GM19025 (cell line): ENCODE data around the gene NTRK3.

Experiments used
- ATAC-seq: cut with Tn5 transposase; IDR thresholded peaks from one replicate; pipeline ENCODE4 v1.9.1; 2021; ENCODE audit warnings: mild to moderate bottlenecking, low read depth, moderate library complexity; ENCODE audit not compliant: unreplicated experiment

The NTRK3 gene

GRCh38 chr15:87916208-87916607 lies 340.3 kb downstream of the NTRK3 start:
- no peak for ATAC-seq

DNA sequence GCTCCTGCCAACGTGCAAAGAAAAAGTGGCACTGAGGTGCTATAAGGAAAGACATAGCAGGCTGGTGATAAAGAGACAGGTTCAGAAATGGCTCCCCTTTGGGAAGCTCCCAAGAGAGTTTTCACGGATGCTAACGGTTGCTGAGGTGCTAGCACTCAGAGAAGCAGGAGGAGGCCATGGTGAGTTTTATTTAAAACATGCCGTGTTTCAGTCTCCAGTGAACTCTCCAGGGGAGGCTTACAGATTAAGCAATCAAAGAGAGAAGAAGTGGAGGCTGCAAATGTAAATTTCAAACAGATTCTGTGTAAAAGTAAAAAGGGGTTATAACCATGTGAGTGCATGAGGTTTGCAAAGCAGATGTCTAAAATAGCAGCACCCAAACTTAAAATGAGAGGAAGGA lies 346.2 kb downstream of the NTRK3 start:
- ATAC-seq = no peak

- no peak for ATAC-seq
These were observed 348.7 kb downstream of the NTRK3 start for GRCh38 chr15:87907676-87908446.

GRCh38 chr15:87906444-87906843 lies 350.1 kb downstream of the NTRK3 start:
- no peak for ATAC-seq

DNA sequence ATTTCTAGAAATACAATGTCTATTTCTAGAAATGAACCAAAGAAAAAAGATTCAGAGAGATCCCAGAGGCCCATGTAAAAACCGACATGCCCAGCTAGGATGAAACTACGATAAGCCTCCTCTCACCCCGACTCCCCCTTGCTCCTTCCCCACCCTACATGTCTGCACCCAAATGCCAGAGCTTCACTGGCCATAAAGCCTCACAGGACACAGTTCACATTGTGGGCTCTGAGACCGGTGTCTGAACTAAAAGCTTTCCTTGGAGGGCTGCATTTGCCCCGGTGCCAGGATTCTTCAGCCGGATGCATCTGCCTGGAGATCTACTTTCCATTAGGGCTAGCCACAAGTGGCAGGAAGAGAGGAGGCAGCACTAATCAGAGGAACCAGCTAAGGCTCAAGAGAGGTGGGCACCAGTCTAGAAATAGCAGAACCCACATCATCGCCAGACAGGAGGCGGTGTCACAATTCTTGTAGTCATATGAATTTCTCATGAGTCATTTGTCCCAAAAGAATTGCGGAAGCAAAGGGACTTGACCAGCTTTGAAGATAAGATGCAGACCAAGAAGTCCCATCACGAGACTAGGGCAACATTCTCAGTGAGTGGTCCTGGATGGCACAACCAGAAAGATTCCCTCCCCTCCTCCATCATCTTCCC lies 353.6 kb downstream of the NTRK3 start:
- no peak for ATAC-seq

GRCh38 chr15:87901926-87902690 lies 354.4 kb downstream of the NTRK3 start:
- no peak for ATAC-seq

DNA sequence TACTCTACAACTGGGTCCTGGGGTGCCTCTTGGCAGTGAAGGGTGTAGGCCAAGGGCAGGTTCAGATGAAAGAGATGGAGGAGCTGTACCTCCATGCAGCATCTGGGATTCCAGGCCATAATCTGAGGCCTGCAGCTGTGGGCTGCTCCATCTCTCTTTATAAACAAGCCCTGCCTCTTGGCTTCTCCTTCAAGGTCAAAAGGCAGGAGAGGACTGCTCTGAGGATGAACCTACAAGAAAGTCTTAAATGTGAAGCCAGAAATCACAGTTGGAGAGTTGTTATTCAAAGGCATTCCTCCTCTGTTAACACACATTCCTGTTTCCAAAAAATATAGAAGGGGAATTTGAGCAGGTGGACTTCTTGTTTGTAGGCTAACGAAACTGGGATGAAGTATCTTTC lies 355.5 kb downstream of the NTRK3 start:
- ATAC-seq = no peak

DNA sequence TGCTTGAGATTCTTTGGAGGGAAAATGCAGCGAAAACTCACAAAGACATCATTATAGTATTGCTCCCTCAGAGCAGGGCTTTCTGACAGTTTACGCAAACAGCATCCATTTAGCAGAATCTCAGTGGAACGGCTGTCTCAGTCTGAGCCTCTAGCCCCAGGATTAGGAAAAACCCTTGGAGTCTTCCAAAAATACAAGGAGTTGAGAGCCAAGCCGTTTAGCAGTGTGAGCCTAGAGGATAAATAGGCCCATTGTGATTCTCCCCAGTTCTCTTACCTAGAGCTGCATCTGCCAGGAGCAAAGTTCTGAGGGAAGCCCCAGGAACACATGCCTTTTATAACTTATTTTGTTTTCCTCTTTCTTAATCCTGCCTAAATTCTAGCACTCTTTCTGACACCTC lies 359.6 kb downstream of the NTRK3 start:
- no peak for ATAC-seq

GRCh38 chr15:87887177-87887576 lies 369.4 kb downstream of the NTRK3 start:
- no peak for ATAC-seq

DNA sequence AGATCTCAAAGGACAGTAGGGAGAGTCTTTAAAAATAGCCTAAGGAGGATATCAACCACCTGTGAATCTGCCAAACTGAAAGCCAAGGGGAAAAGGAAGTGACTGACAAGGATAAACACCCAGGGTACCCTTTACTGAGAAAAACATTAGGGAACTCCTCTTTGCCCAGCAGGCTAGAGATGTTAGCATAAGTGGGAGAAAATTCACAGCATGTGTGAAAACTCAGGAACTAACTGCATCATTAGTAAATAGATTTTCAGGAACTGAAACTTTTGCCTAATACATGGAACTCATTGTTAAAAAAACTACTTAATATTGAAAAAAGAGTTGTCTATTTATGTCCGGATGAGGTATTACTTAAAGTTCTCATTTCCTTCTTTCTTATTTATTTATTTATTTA lies 375.5 kb downstream of the NTRK3 start:
- ATAC-seq = no peak

DNA sequence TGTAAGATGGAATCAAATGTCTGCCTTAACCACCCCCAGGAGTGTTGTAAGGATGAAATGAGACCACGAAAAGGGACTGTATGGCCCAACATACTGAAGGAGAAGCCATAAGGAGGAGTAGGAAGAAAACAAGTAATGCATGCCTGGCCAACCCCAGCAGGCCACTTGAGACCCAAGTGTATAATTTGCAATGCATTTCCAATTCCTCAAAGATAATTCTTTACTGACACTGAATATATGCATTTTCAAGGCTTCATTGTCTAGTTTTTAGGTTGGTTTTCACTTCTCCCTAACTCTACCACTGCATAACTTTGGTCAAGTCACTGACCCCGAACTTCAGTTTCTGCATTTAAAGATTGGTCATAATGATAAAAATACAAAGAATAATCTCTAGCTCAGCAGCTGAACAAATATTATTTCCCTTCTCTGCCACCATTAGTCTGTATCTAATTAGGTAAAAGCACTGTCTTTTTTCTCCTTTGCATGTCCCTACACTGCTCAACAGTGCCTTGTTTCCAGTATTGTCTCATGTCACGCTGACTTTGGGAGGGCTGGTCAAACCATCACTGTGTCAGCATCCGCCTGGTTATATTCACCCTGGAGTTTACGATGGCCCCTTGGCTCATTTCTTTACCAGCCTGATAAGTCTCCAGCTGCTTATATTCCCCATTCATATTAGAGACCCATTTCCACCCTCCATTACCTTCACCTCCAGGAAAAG lies 378.6 kb downstream of the NTRK3 start:
- ATAC-seq = no peak

DNA sequence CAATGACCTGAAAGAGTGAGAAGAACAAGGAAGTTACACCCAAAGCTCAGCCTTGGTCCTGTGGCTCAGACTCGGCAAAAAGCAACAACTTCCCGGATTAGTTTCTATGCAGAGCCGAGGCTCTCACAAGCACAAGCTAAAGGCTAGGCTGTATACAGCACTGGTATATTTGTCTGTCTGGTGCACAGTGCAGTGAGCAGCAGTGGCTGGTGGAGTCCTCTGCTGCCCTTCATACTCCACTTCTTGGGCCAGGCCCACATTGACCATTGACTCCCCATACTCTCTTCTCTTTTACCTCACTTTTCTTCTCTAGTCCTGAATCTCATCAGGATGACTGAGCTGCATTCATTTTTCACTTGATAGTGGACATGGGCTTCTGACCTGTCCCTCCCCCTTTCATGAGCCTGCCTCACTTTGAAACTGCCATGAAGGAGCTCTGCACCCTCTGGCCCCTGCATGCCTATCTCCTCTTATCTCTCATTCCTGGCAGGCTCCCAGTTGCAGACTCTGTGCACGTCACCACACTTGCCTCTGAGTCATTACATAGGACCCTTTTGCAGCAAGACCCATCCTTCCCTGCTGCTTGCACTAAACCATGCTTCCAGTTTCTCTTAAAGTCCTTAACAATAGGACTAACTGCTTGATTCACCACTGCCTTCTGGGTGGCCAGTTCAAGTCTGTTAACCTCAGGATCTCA lies 379.3 kb downstream of the NTRK3 start:
- ATAC-seq = no peak

- ATAC-seq = no peak
These were observed 381.4 kb downstream of the NTRK3 start for GRCh38 chr15:87874896-87875711.

DNA sequence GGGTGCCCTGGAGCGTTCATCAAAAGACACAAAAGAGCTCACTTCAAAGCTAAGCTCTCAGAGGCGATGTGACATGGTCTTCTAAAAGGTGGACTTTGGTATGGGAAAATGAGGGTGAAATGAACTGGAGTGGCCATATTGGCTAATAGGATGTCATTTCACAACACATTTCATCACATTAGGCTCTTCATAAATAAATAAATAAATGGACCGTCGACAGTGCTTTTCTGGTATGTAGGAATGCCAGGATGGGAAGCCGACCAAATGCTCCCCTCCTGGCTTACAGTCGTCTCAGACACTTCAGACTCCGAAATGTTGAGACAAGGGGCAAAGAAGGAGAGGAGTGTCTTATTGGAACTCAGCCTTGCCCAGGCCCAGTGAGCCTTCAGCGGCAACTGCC lies 383.0 kb downstream of the NTRK3 start:
- ATAC-seq = no peak

DNA sequence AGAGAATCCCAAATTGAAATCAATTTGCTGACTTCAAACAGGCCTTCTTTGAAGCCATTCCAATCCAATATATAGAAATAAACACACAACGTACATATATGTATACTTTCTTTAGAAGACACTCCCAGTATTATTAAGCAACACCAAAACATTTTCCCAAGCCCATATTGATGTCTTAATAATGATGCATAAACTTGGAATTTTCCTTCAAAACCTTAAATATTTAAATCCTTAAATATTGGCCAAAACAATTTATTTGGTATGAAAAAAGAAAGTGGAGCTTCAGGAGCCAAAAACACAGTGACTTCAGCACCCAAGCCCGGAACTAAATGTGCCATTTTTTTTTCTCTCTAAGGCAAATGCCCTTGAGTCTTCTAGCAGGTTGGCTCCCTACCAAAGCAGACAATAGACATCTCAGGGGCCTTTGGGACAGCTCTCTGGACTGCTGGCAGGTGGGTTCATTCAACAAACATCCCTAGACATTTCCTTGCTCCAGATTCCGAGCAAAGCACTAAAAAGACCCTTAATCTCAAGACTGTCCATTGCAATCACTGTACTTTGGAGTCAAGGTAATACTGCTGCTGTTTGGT lies 384.7 kb downstream of the NTRK3 start:
- no peak for ATAC-seq

DNA sequence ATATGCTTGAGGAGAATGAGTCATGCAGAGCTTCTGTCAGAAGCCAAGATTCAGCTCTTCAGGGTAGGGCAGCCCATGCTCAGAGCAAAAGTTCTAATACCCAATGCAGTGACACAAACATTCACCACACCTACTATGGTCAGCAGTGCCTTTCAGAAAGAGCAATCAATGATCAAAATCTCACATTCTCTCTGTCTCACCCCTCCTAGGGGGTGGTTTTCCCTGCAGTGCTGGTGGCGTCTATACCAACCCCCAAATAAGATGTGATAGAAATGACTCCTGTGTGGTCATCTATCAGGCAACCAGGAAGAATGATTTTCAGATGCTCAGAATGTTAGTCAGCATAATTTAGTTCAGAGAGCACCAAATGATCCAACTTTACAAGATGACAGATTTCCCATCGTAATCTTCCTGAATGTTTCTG lies 385.3 kb downstream of the NTRK3 start:
- ATAC-seq = no peak

GRCh38 chr15:87866961-87867360 lies 389.6 kb downstream of the NTRK3 start:
- ATAC-seq = no peak

DNA sequence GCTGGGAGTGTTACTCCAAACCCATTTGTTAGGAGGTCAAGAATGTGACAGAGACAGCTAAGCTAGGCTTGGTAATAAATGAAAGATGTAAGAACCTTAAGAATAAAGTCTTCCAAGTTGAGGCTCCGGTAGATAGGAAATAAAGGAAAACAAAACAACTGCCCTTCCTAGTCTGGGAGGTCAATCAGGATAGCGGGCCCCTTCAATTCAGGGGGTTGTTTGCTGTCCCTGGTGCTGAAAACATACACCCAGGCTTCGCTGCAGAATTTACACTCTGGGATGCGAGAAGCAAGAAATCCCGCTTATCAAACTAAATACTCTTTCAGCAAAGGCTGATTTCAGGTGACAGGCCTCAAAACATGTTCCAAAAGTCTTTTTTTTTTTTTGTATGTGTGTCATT lies 393.4 kb downstream of the NTRK3 start:
- no peak for ATAC-seq

DNA sequence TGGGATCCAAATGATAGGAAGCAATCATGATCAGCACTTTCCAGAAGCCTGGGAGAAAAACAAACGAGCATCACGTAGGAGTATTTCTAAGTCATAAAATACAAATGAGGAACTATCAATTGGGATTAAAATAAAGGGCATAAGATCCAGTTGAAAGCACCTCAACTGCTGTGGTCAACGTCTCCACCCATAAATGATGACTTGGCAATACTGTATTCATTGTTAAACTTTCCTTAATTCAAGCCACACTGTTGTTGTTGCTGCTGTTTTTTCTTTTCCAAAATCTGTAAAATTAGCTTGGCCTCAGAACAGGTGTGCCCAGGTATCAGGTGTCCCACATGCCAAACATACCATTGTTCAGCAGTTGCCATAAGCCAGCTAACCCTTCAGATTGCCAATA lies 395.8 kb downstream of the NTRK3 start:
- no peak for ATAC-seq
